Mucosa of rectum (tissue), 2 donors: ENCODE results near the gene ERG.

Experiments used
- H3K27ac ChIP-seq, 2 donors: one replicate each; pipeline ENCODE4 v1.7.0; 2013; ENCODE audit warnings: inconsistent platforms in 2 of 2, low read depth in 2 of 2, low read length in 2 of 2
- H3K27me3 ChIP-seq, 2 donors: one replicate each; pipeline ENCODE4 v1.7.0; 2013; ENCODE audit warnings: low read length in 2 of 2; ENCODE audit not compliant: control insufficient read depth in 2 of 2, insufficient read depth in 2 of 2
- H3K36me3 ChIP-seq, 2 donors: one replicate each; pipeline ENCODE4 v1.7.0; 2013; ENCODE audit warnings: low read length in 2 of 2; ENCODE audit not compliant: control insufficient read depth in 2 of 2, insufficient read depth in 2 of 2
- H3K4me1 ChIP-seq, 2 donors: one replicate each; pipeline ENCODE4 v1.7.0; 2013; ENCODE audit warnings: low read length in 2 of 2, mild to moderate bottlenecking in 1 of 2; ENCODE audit not compliant: control insufficient read depth in 2 of 2, insufficient read depth in 2 of 2
- H3K4me3 ChIP-seq, 2 donors: one replicate each; pipeline ENCODE4 v1.7.0; 2013; ENCODE audit warnings: low read length in 2 of 2
- H3K9ac ChIP-seq, 2 donors: one replicate each; pipeline ENCODE4 v1.7.0; 2013; ENCODE audit warnings: low read length in 2 of 2, low read depth in 1 of 2, mild to moderate bottlenecking in 1 of 2
- H3K9me3 ChIP-seq, 2 donors: one replicate each; pipeline ENCODE4 v1.7.0; 2013; ENCODE audit warnings: low read length in 2 of 2; ENCODE audit not compliant: control insufficient read depth in 2 of 2
- donor health status: healthy.
- donor health status: Normal muscosa, but diverticular disease.

The ERG gene

DNA sequence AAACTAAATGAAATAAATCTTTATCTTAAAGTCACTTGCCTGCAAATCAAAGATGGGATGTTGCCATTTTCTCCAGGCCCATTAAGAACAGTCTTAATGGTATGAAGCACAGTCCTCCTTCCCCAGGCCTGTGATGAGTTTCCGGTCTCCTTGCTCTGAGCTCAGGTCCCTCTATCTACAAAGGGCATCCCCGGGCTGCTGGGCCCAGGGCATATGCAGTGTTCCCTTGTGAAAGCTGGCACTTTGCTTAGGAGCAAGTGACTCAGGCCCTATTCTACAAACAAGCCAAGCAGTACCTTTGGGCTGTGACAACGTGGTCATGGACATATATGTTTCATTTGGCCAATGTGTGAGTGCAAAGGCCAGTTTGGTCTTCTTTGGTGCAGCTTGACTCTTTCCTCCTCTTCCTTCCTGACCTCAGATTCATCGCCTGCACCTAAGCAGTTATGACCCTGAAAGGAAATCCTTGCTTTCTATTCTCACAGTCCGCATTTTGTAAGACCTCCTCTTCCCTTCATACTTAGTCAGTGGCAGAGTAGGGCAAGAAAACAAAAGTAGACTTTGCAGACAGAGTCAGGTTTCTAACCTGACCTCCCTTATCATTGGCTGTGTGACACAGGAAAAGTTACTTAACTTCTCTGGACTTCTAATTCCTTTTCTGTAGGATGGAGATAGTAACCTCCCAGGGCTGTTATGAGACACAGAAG, 109.5 kb downstream of the ERG start:
- Histone ChIP-seq H3K4me1 (no peaks in the 10 kb centered on the region), H3K27me3 (no peaks in the 10 kb centered on the region), H3K9ac (no peak overlapping the region), H3K9me3 (no peaks in the 10 kb centered on the region), H3K27ac (no peak overlapping the region), H3K36me3 (no peaks in the 10 kb centered on the region), H3K4me3 (no peak overlapping the region)

DNA sequence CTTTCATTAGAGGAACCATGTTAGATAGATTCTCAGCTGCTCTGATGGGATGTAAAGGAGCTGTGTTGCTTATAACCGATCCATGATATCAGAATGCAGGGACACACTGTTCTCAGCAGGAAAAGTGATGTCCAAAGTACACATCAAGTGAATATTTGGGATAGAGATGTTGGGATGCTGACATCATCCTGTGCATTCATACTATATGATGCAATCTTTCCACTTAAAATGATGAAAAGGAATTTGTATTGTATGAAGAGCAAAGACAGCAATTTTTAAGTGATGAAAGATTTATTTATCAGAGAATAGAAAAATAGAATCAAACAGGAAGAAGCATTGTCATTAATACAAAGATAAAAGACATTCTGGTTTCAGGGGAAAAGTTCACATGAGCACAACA, 110.1 kb downstream of the ERG start:
- H3K9me3 ChIP-seq: no peaks in the 10 kb centered on the region
- H3K9ac ChIP-seq: no peak overlapping the region
- no peak overlapping the region for H3K27ac ChIP-seq
- H3K36me3 ChIP-seq: no peaks in the 10 kb centered on the region
- no peaks in the 10 kb centered on the region for H3K27me3 ChIP-seq
- H3K4me1 ChIP-seq: no peaks in the 10 kb centered on the region
- no peak overlapping the region for H3K4me3 ChIP-seq

DNA sequence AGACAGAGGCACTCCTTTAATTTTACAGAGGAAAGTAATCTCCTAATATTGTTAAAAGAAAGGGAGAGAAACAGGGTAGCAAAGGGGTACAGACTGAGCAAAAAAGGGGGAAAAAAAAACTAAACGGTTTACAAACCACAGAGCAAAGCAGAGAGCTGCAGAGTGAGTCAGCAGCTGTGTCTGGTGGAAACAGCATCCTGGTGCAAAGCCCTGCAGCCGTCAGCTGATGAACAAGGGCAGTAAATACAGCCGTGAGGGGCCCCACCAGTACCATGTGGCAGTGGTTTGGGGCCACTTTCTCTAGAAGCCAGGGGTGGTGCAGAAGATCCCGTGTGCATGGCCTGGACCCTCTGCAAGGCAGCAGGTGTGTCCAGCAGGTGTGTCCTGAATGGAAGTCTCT, 111.3 kb downstream of the ERG start:
- Histone ChIP-seq H3K9me3 (no peaks in the 10 kb centered on the region), H3K4me3 (no peak overlapping the region), H3K27ac (no peak overlapping the region)

DNA sequence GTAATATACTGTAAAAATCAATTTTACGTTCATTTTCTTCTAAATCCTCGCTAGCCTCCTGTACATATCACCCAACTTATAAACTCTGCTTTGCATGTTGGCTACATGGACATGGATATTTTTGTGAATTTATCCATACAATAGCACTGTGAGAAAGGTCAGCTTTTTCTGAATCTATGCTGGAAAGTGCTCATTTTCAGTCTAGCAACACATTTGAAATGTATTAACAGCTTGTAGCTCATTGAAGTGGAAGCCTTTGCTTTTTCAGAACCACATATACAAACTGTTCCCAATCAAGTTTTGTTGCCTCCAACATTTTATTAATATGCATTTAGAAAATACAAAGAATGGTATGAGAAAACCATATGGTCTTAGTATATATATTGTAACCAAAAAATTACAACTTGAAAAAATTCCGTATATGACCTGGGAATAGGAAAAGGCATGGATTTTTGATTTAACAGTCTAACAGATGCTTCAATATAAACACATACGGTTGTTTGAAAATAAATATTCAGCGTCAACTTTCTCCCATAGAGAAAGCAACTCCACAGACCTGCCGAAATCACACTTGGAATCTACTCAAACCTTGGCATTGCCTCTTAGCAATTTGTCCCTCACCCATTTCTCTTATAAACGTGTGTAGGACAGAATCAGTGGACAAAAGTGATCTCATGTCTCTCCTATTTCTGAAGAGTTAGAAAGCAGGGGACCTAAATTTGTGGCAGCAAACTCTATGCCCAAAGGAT, 112.7 kb downstream of the ERG start:
- H3K27ac ChIP-seq: no peak overlapping the region
- H3K9me3 ChIP-seq: no peaks in the 10 kb centered on the region

More for the DNA sequence above, 111.3 kb downstream of the ERG start:
- no peaks in the 10 kb centered on the region for H3K27me3 ChIP-seq
- no peaks in the 10 kb centered on the region for H3K36me3 ChIP-seq
- no peaks in the 10 kb centered on the region for H3K4me1 ChIP-seq
- H3K9ac ChIP-seq: no peak overlapping the region

DNA sequence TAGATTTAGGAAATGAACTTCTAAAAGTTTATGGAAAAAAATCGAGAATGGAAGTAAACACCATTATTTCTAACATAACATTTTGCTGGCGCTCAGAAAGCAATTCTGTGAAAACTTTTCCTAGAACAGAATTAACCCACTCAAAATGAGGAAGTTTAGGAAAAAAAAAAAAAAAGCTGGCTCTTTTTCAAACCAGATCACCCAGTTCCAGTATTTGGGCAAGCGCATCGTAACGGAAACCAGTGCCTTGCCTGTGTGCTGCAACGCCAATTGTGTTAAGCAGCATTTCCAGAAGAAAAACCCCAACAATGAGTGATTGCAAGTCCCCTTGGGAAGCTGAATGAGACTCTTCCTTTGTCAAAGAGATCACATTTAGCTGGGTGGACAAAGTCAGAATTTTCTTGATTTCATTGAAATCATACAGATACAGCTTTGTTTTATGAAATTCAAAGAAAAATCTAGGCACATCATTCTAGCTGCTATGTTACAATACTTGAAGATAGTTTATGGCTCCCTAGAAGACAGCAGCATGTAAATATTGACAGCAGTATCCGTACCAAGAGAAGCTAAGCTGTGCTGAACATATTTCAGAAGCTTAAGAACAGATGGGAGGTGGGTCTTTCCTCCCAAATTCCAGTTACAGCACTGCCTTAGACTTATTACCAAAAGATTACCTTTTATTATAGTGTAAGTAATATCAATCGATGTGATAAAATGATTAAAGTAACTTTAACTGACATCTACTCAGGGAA, 113.4 kb downstream of the ERG start:
- Histone ChIP-seq H3K27me3 (no peaks in the 10 kb centered on the region), H3K9ac (no peak overlapping the region), H3K27ac (no peak overlapping the region), H3K4me1 (no peaks in the 10 kb centered on the region), H3K9me3 (no peaks in the 10 kb centered on the region), H3K36me3 (no peaks in the 10 kb centered on the region), H3K4me3 (no peak overlapping the region)

More for the DNA sequence above, 112.7 kb downstream of the ERG start:
- H3K9ac ChIP-seq: no peak overlapping the region
- H3K27me3 ChIP-seq: no peaks in the 10 kb centered on the region
- H3K36me3 ChIP-seq: no peaks in the 10 kb centered on the region
- H3K4me1 ChIP-seq: no peaks in the 10 kb centered on the region
- H3K4me3 ChIP-seq: no peak overlapping the region

DNA sequence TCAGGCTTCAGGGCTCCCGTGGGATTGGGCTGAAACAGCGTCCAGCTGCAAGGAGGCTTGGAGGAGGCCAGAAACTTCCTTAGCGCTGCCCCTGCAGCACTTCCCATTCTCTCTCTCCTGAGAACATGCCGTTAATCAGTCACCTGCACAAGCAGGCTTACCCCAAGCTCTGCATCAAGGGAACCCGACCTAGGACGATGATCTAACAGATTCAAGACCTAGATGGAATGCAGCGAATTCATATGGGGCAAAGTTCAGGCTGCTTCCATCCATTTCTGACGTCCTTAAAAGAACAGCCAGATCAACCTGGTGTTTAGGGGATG, 114.1 kb downstream of the ERG start:
- H3K4me3 ChIP-seq: no peak overlapping the region
- no peak overlapping the region for H3K27ac ChIP-seq
- H3K4me1 ChIP-seq: no peaks in the 10 kb centered on the region
- H3K9me3 ChIP-seq: no peaks in the 10 kb centered on the region
- H3K9ac ChIP-seq: no peak overlapping the region
- H3K36me3 ChIP-seq: no peaks in the 10 kb centered on the region
- no peaks in the 10 kb centered on the region for H3K27me3 ChIP-seq

DNA sequence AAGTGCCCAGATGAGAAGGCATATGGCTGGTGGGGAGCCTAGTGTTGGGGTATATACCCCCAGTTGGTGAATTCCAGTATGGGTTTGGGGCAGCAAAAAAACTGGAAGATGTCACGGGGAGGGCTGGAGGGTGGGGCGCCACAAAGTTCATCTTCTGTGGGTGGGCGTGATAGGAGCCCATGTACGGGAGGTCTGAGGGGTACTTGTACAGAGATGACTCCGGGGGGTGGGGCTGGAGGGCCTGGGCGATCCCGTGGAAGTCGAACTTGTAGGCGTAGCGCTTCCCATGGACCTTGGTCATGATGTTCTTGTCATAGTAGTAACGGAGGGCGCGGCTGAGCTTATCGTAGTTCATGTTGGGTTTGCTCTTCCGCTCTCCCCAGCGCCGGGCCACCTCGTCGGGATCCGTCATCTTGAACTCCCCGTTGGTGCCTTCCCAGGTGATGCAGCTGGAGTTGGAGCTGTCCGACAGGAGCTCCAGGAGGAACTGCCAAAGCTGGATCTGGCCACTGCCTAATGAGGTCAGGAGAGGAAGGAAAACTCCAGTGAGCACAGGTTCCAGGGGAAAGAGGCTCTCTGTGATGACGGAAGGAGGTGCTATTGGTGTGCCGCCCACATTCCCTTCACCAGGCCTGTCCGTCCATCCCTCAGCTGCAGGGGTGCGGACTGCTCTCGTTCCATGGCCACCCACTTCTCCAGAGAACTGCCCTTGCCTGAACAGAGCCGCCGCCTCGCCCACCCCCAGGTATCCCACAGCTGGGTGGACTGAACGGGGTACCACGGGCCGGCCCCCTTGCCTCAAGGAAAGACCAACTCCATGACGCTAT, 114.7 kb downstream of the ERG start:
- Histone ChIP-seq H3K9ac (no peak overlapping the region), H3K27ac (no peak overlapping the region), H3K27me3 (no peaks in the 10 kb centered on the region), H3K4me1 (no peaks in the 10 kb centered on the region), H3K36me3 (no peaks in the 10 kb centered on the region), H3K9me3 (no peaks in the 10 kb centered on the region), H3K4me3 (no peak overlapping the region)

DNA sequence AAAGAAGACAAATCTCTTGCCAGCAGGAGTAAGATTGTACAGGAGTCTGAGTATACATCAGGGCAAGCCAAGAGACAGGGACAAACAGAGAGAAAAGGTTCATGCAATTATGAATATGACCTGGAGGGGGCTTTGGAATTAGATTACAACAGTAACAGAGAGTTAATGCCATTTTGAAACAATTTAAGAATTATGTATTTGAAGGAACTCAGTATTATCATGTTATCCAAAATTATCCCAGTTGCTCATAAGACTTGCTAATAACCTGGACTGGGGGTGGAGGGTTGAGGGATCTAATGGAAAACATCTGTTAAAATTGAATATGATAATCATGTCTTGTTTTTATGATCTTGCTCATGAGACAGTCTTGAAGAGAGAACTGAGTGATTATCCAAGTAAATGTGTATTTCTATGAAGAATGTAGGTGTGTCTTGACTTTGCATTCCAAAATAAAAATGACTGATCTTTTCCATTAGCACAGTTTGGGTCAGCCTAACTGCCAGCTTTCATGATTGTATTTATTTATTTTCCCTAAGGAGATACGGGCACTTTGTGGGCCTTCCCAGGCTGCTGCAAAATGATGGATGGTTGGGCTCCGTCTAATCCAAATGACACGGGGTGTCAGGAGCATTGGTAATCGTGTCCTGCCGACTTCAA, 117.7 kb downstream of the ERG start:
- H3K4me3 ChIP-seq: no peak overlapping the region
- H3K4me1 ChIP-seq: no peaks in the 10 kb centered on the region
- H3K9me3 ChIP-seq: no peaks in the 10 kb centered on the region
- H3K36me3 ChIP-seq: no peaks in the 10 kb centered on the region
- no peak overlapping the region for H3K9ac ChIP-seq
- H3K27ac ChIP-seq: no peak overlapping the region
- H3K27me3 ChIP-seq: no peaks in the 10 kb centered on the region

DNA sequence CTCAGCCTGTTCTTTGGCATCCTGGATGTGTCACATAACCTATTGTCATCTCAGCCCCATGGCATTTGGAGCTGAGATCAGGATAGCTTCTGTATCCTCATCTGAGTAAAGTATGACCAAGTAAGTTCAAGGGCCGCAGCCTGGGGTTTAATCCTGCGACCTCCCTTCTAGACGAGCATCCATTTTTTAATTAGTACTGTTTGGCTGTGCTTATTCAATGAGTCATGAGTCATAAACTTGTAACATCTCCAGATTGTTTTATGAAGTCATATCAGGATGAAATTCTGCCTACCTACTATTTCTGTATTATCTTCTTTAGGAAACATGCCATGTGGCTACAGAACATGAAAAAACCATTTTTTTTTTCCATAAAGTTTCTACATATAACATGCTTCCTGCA, 119.1 kb downstream of the ERG start:
- Histone ChIP-seq H3K9me3 (no peaks in the 10 kb centered on the region), H3K36me3 (no peaks in the 10 kb centered on the region), H3K27ac (no peak overlapping the region), H3K4me3 (no peak overlapping the region), H3K27me3 (no peaks in the 10 kb centered on the region), H3K4me1 (no peaks in the 10 kb centered on the region), H3K9ac (no peak overlapping the region)
